SK-N-SH (cell line): Measurements from ENCODE around the gene IL1RAP. TPM values are rescaled to one million over a fixed set of nuclear protein-coding genes. Genes with fewer than 3 reads are reported as not detected.

Experiments used
- CTCF ChIA-PET: fragments of 300-600, 350-600 bp; formaldehyde crosslinking; extraction: SDS; loops from one replicate; lab custom pipeline; 2021; lab: Yijun Ruan, JAX
- POLR2A ChIA-PET: fragments of 350-600 bp; sonication (Branson Sonifier 250); formaldehyde crosslinking; extraction: SDS; loops from one replicate; lab custom pipeline; 2020; ENCODE audit warnings: antibody characterized with exemption, inconsistent platforms; lab: Yijun Ruan, JAX
- DNase-seq: peaks from one replicate; pipeline ENCODE4 v3.0.0; 2012
- H2AFZ ChIP-seq: fragments of 200-600 bp; sonication (generic); 2 replicates; pipeline ENCODE4 v1.8.1; 2016; ENCODE audit warnings: antibody characterized with exemption, mild to moderate bottlenecking, low read depth
- H3F3A ChIP-seq: fragments of 200-600 bp; sonication (generic); replicated peaks from 2 replicates; pipeline ENCODE3; 2016; ENCODE audit warnings: antibody characterized with exemption, mild to moderate bottlenecking; ENCODE audit not compliant: insufficient read depth
- H3K27ac ChIP-seq, 2 experiments: fragments of 200-500 bp in 1 of 2; fragments of 200-600 bp in 1 of 2; sonication (Bioruptor generic) in 1 of 2; sonication (generic), shearing (Covaris generic) in 1 of 2; 2 replicates each; pipeline versions ENCODE4 v1.5.1 to v1.6.1; 2014 to 2016; ENCODE audit warnings: low read depth in 2 of 2, inconsistent platforms in 1 of 2, low read length in 1 of 2, mild to moderate bottlenecking in 1 of 2, mixed read lengths in 1 of 2
- H3K27me3 ChIP-seq: fragments of 200-600 bp; sonication (generic), shearing (Covaris generic); 2 replicates; pipeline ENCODE4 v1.6.1; 2016; ENCODE audit warnings: mixed run types; ENCODE audit not compliant: insufficient read depth
- H3K36me3 ChIP-seq, 2 experiments: fragments of 200-500 bp in 1 of 2; fragments of 200-600 bp in 1 of 2; sonication (Bioruptor generic) in 1 of 2; sonication (generic) in 1 of 2; replicated peaks in 1 of 2; 2 replicates each; pipeline versions ENCODE3 to v1.5.1; 2014 to 2016; ENCODE audit warnings: low read length in 1 of 2, mild to moderate bottlenecking in 1 of 2; ENCODE audit not compliant: insufficient read depth in 2 of 2, control insufficient read depth in 1 of 2
- H3K4me1 ChIP-seq, 2 experiments: fragments of 200-500 bp in 1 of 2; fragments of 200-600 bp in 1 of 2; sonication (Bioruptor generic) in 1 of 2; sonication (generic), shearing (Covaris generic) in 1 of 2; 2 replicates each; pipeline versions ENCODE4 v1.5.1 to v1.6.1; 2014 to 2016; ENCODE audit warnings: low read depth in 1 of 2, low read length in 1 of 2, mixed run types in 1 of 2; ENCODE audit not compliant: insufficient read depth in 2 of 2, control insufficient read depth in 1 of 2
- H3K4me2 ChIP-seq: fragments of 200-600 bp; sonication (generic), shearing (Covaris generic); 2 replicates; pipeline ENCODE4 v1.6.1; 2017; ENCODE audit warnings: mixed run types
- H3K4me3 ChIP-seq, 2 experiments: fragments of 200-500 bp in 1 of 2; fragments of 200-600 bp in 1 of 2; sonication (Bioruptor generic) in 1 of 2; sonication (generic), shearing (Covaris generic) in 1 of 2; 2 replicates each; pipeline versions ENCODE4 v1.5.1 to v1.8.1; 2014 to 2016; ENCODE audit warnings: low read depth in 2 of 2, inconsistent platforms in 1 of 2, low read length in 1 of 2, mild to moderate bottlenecking in 1 of 2, mixed read lengths in 1 of 2, moderate library complexity in 1 of 2
- H3K79me2 ChIP-seq: fragments of 200-600 bp; sonication (generic); 2 replicates; pipeline ENCODE4 v1.8.1; 2017; ENCODE audit warnings: mild to moderate bottlenecking; ENCODE audit not compliant: insufficient read depth
- H3K9ac ChIP-seq: fragments of 200-600 bp; sonication (generic); 2 replicates; pipeline ENCODE4 v1.6.1; 2017; ENCODE audit warnings: mixed run types
- H3K9me2 ChIP-seq: fragments of 200-600 bp; sonication (generic); 2 replicates; pipeline ENCODE4 v1.6.1; 2017; ENCODE audit warnings: mixed run types
- H3K9me3 ChIP-seq: fragments of 200-600 bp; sonication (generic); 2 replicates; pipeline ENCODE4 v1.6.1; 2017; ENCODE audit warnings: mixed run types, mild to moderate bottlenecking, moderate library complexity
- H4K20me1 ChIP-seq: fragments of 200-600 bp; sonication (generic); 2 replicates; pipeline ENCODE4 v1.6.1; 2017; ENCODE audit warnings: mild to moderate bottlenecking, mixed run types; ENCODE audit not compliant: insufficient read depth
- EZH2phosphoT487 ChIP-seq: fragments of 200-600 bp; sonication (generic); IDR thresholded peaks from 2 replicates; pipeline ENCODE4 v1.6.1; 2017; ENCODE audit warnings: low read depth, mixed run types, mild to moderate bottlenecking, antibody characterized with exemption, moderate library complexity, borderline replicate concordance
- FOSL2 ChIP-seq: IDR thresholded peaks from 2 replicates; pipeline ENCODE4 v1.4.0; 2012; ENCODE audit warnings: low read depth, mild to moderate bottlenecking, moderate library complexity, borderline replicate concordance
- FOXM1 ChIP-seq: IDR thresholded peaks from 2 replicates; pipeline ENCODE4 v1.4.0; 2012; ENCODE audit warnings: low read depth, mild to moderate bottlenecking
- GABPA ChIP-seq: IDR thresholded peaks from 2 replicates; pipeline ENCODE4 v1.4.0; 2012; ENCODE audit warnings: low read depth, mild to moderate bottlenecking
- GATA2 ChIP-seq: sonication (generic); formaldehyde crosslinking; IDR thresholded peaks from 2 replicates; pipeline ENCODE4 v1.5.0; 2020; ENCODE audit warnings: mild to moderate bottlenecking, missing genetic modification reagents
- JUND ChIP-seq: IDR thresholded peaks from 2 replicates; pipeline ENCODE4 v1.4.0; 2012
- NFIC ChIP-seq: IDR thresholded peaks from 2 replicates; pipeline ENCODE4 v1.4.0; 2012; ENCODE audit warnings: borderline replicate concordance
- NRF1 ChIP-seq: IDR thresholded peaks from 2 replicates; pipeline ENCODE4 v1.6.1; 2012; ENCODE audit warnings: low read depth, mild to moderate bottlenecking, low read length
- RAD21 ChIP-seq: IDR thresholded peaks from 2 replicates; pipeline ENCODE4 v1.6.1; 2012; ENCODE audit warnings: mild to moderate bottlenecking, low read length
- RCOR1 ChIP-seq: fragments of 150-350 bp; IDR thresholded peaks from 2 replicates; pipeline ENCODE4 v1.6.1; 2017; ENCODE audit warnings: antibody characterized with exemption, low read length
- RFX5 ChIP-seq: IDR thresholded peaks from 2 replicates; pipeline ENCODE4 v1.6.1; 2012; ENCODE audit warnings: mild to moderate bottlenecking, improper control_type of control experiment, low read length
- RXRA ChIP-seq: IDR thresholded peaks from 2 replicates; pipeline ENCODE4 v1.4.0; 2012; ENCODE audit warnings: low read depth, mild to moderate bottlenecking, borderline replicate concordance
- SMC3 ChIP-seq: IDR thresholded peaks from 2 replicates; pipeline ENCODE4 v1.6.1; 2012; ENCODE audit warnings: low read depth, low read length, improper control_type of control experiment
- TAF1 ChIP-seq: IDR thresholded peaks from 2 replicates; pipeline ENCODE4 v1.6.1; 2012; ENCODE audit warnings: low read depth, mild to moderate bottlenecking, low read length, moderate library complexity, borderline replicate concordance
- TCF12 ChIP-seq: IDR thresholded peaks from 2 replicates; pipeline ENCODE4 v1.4.0; 2012
- TEAD4 ChIP-seq: IDR thresholded peaks from 2 replicates; pipeline ENCODE4 v1.4.0; 2012; ENCODE audit warnings: mild to moderate bottlenecking, borderline replicate concordance; ENCODE audit not compliant: insufficient read depth
- YY1 ChIP-seq: IDR thresholded peaks from 2 replicates; pipeline ENCODE4 v1.4.0; 2012; ENCODE audit warnings: low read depth, mild to moderate bottlenecking
- WGBS: methylation state at CpG from one replicate; pipeline ENCODE4 v1.1.6; 2017; ENCODE audit warnings: low lambda C conversion rate; 5-methylcytosine and 5-hydroxymethylcytosine counted together
- polyA plus RNA-seq, 3 experiments: library from polyadenylated mRNA; depleted of rRNA; stranded (reverse); fragments of >200 nt; gene quantifications; 2 replicates each; pipeline ENCODE4 v1.2.3, GENCODE V29; 2012
- TF ChIP-seq, protein P1 (sequence below): fragments of 150-350 bp; IDR thresholded peaks from 2 replicates; pipeline ENCODE4 v1.6.1; 2016; ENCODE audit warnings: mild to moderate bottlenecking, low read depth, low read length
- TF ChIP-seq, protein P2 (sequence below): fragments of 200-600 bp; sonication (generic); IDR thresholded peaks from 2 replicates; pipeline ENCODE4 v1.6.1; 2017; ENCODE audit warnings: antibody characterized with exemption, mild to moderate bottlenecking, moderate library complexity
- TF ChIP-seq, protein P3 (sequence below): fragments of 150-350 bp; IDR thresholded peaks from 2 replicates; pipeline ENCODE4 v1.6.1; 2017; ENCODE audit warnings: antibody characterized with exemption, low read length, low read depth, borderline replicate concordance
- TF ChIP-seq, protein P4 (sequence below): IDR thresholded peaks from 2 replicates; pipeline ENCODE4 v1.4.0; 2012; ENCODE audit warnings: low read depth, borderline replicate concordance
- TF ChIP-seq, protein P5 (sequence below): IDR thresholded peaks from 2 replicates; pipeline ENCODE4 v1.4.0; 2012; ENCODE audit warnings: low read depth

IL1RAP gene
- polyA plus RNA-seq, 1 of the 3 experiments (the other 2 are of a cell fraction), result 7.6 TPM

DNA sequence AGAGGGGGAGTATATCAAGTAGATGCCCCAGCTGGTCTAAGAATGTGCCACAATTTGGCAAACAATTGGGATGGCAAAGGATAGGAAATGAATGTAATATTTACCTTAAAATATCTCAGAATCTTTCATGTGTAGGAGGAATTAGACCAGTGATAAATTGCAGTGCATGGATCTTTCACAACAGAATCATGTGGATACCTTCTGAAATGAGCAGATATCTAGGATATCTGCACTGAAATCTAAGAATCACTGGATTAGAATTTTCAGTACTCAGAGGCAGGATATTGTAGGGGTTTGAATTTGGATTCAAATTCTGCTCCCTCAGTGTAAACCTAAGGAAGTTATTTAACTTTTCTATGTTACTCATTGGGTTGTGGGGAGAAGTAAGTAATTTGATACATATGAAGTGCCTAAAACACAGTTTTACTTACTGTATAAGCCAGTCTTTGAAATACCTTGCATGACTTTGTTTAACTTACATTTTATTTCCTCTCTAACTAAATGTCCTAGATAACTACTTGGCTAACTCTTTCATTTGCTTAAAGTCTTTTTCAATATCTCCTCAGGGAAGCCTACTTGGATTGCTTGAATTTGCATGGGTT, 8.8 kb downstream of the IL1RAP start:
- Histone ChIP-seq H3K9me2 (no peaks in the 10 kb centered on the region), H3F3A (no peaks in the 10 kb centered on the region), H3K4me3 (no peak overlapping the region)

DNA sequence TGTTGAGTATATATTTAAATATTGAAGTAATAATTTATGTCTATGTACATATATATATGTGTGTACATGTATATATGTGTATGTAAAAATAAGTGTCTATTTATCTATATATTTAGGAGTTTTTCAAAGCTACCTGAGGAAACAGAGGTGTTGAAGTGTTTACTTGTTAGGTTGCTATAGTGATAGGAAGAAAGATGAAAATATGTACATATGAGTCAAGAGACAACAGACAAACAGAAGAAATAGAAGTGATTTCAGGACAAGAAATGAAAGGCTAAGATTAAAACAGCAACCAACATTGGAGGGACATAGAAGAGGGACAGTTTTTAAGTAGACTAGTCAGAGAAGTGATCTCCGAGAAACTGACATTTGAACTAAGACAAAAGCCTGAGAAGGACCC, 11.1 kb downstream of the IL1RAP start:
- ChIA-PET POLR2A (no interaction called here), CTCF (no interaction called here)
- no peaks in the 10 kb centered on the region for H3K79me2 ChIP-seq
- TF ChIP-seq GATA2 (CRISPR knock-in tag) (no peak), TCF12 (no peak), NRF1 (no peak), YY1 (no peak), RCOR1 (no peak), RXRA (no peak), SMC3 (no peak)
- TF ChIP-seq, protein P1, sequence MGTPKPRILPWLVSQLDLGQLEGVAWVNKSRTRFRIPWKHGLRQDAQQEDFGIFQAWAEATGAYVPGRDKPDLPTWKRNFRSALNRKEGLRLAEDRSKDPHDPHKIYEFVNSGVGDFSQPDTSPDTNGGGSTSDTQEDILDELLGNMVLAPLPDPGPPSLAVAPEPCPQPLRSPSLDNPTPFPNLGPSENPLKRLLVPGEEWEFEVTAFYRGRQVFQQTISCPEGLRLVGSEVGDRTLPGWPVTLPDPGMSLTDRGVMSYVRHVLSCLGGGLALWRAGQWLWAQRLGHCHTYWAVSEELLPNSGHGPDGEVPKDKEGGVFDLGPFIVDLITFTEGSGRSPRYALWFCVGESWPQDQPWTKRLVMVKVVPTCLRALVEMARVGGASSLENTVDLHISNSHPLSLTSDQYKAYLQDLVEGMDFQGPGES, result no peak
- TF ChIP-seq, protein P2, sequence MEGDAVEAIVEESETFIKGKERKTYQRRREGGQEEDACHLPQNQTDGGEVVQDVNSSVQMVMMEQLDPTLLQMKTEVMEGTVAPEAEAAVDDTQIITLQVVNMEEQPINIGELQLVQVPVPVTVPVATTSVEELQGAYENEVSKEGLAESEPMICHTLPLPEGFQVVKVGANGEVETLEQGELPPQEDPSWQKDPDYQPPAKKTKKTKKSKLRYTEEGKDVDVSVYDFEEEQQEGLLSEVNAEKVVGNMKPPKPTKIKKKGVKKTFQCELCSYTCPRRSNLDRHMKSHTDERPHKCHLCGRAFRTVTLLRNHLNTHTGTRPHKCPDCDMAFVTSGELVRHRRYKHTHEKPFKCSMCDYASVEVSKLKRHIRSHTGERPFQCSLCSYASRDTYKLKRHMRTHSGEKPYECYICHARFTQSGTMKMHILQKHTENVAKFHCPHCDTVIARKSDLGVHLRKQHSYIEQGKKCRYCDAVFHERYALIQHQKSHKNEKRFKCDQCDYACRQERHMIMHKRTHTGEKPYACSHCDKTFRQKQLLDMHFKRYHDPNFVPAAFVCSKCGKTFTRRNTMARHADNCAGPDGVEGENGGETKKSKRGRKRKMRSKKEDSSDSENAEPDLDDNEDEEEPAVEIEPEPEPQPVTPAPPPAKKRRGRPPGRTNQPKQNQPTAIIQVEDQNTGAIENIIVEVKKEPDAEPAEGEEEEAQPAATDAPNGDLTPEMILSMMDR, result no peak
- TF ChIP-seq, protein P3, sequence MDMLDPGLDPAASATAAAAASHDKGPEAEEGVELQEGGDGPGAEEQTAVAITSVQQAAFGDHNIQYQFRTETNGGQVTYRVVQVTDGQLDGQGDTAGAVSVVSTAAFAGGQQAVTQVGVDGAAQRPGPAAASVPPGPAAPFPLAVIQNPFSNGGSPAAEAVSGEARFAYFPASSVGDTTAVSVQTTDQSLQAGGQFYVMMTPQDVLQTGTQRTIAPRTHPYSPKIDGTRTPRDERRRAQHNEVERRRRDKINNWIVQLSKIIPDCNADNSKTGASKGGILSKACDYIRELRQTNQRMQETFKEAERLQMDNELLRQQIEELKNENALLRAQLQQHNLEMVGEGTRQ, result no peak
- TF ChIP-seq, all 33 proteins: peak for 0
- no peaks in the 10 kb centered on the region for H3F3A ChIP-seq
- H3K4me1 ChIP-seq, result peaks cover 0 to 42% of the 10 kb centered on the region in 2 experiments; a peak in 1 of 4 replicates
- no peaks in the 10 kb centered on the region for H3K36me3 ChIP-seq
- H3K27me3 ChIP-seq, result no peaks in the 10 kb centered on the region
- H3K4me3 ChIP-seq, result no peak overlapping the region
- H3K9me2 ChIP-seq, result no peaks in the 10 kb centered on the region
- H3K4me2 ChIP-seq, result no peak overlapping the region
- DNase-seq, result no peak
- no peak overlapping the region; the same call in 1 of the 2 replicates for H3K9ac ChIP-seq
- no peak overlapping the region for H2AFZ ChIP-seq
- 67% methylated on average over 1 of the region's 1 CpG for WGBS
- H4K20me1 ChIP-seq, result no peaks in the 10 kb centered on the region
- H3K27ac ChIP-seq, result no peak overlapping the region
- no peaks in the 10 kb centered on the region for H3K9me3 ChIP-seq

More for the DNA sequence above, 8.8 kb downstream of the IL1RAP start:
- Histone ChIP-seq H3K9me3 (no peaks in the 10 kb centered on the region), H2AFZ (no peak overlapping the region), H4K20me1 (no peaks in the 10 kb centered on the region), H3K4me1 (peaks cover 0 to 38% of the 10 kb centered on the region in 2 experiments; a peak in 1 of 4 replicates), H3K4me2 (no peak overlapping the region), H3K79me2 (no peaks in the 10 kb centered on the region), H3K9ac (no peak overlapping the region), H3K27ac (no peak overlapping the region), H3K27me3 (no peaks in the 10 kb centered on the region), H3K36me3 (no peaks in the 10 kb centered on the region)
- DNase-seq, result no peak
- ChIA-PET POLR2A (no interaction called here), CTCF (no interaction called here)
- TF ChIP-seq NRF1, result no peak
- TF ChIP-seq SMC3, result no peak
- TF ChIP-seq GATA2 (CRISPR knock-in tag), result no peak
- no peak for TF ChIP-seq FOSL2
- TF ChIP-seq RFX5, result no peak
- TF ChIP-seq, protein P4, sequence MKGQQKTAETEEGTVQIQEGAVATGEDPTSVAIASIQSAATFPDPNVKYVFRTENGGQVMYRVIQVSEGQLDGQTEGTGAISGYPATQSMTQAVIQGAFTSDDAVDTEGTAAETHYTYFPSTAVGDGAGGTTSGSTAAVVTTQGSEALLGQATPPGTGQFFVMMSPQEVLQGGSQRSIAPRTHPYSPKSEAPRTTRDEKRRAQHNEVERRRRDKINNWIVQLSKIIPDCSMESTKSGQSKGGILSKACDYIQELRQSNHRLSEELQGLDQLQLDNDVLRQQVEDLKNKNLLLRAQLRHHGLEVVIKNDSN, result no peak
- TF ChIP-seq, protein P5, sequence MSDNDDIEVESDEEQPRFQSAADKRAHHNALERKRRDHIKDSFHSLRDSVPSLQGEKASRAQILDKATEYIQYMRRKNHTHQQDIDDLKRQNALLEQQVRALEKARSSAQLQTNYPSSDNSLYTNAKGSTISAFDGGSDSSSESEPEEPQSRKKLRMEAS, result no peak
- no peak for TF ChIP-seq EZH2phosphoT487
- no peak for TF ChIP-seq JUND
- TF ChIP-seq FOXM1, result no peak
- no peak for TF ChIP-seq TEAD4
- TF ChIP-seq RAD21, result no peak
- no peak for TF ChIP-seq GABPA
- TF ChIP-seq TAF1, result no peak
- TF ChIP-seq NFIC, result no peak
